PC-3 (cell line): Measurements from ENCODE around the gene CNR2. TPM values are rescaled to one million over a fixed set of nuclear protein-coding genes. Genes with fewer than 3 reads are reported as not detected.

Experiments used
- ATAC-seq: fragments of 200-7000 bp; cut with Tn5 transposase; 2 replicates; pipeline ENCODE4 v1.9.1; 2020; ENCODE audit warnings: mild to moderate bottlenecking, moderate library complexity
- BruUV-seq: library from RNA; stranded (reverse); fragments of 400-500 nt; replicated peaks from 2 replicates; lab custom pipeline; 2021; lab: Mats Ljungman, UMichigan
- CTCF ChIA-PET: fragments of 300-600 bp; sonication (Branson Sonifier 250); formaldehyde crosslinking; loops from one replicate; lab custom pipeline; 2022; ENCODE audit warnings: antibody characterized with exemption; lab: Charles Lee
- POLR2A ChIA-PET: fragments of 300-600 bp; sonication (Branson Sonifier 250); formaldehyde crosslinking; loops from one replicate; lab custom pipeline; 2022; ENCODE audit warnings: antibody characterized with exemption; ENCODE audit not compliant: unreplicated experiment; lab: Charles Lee
- DNase-seq: peaks from one replicate; pipeline ENCODE4 v3.0.0-alpha.2; 2015
- H2AFZ ChIP-seq: fragments of 300-600 bp; sonication (generic); 2 replicates; pipeline ENCODE4 v1.6.0; 2016; ENCODE audit warnings: antibody characterized with exemption, low read length
- H3F3A ChIP-seq: fragments of 300-600 bp; sonication (generic); one replicate; pipeline ENCODE4 v1.6.0; 2017; ENCODE audit warnings: antibody characterized with exemption, low read length, control low read depth, mild to moderate bottlenecking; ENCODE audit not compliant: unreplicated experiment
- H3K27ac ChIP-seq: fragments of 300-600 bp; sonication (generic); 2 replicates; pipeline ENCODE4 v1.5.1; 2016; ENCODE audit warnings: mild to moderate bottlenecking, low read length
- H3K27me3 ChIP-seq: fragments of 300-600 bp; sonication (generic); 2 replicates; pipeline ENCODE4 v1.6.1; 2016; ENCODE audit warnings: low read length, mixed read lengths
- H3K36me3 ChIP-seq: fragments of 300-600 bp; sonication (generic); 2 replicates; pipeline ENCODE4 v1.6.1; 2016; ENCODE audit warnings: low read depth, mixed run types, low read length, mixed read lengths
- H3K4me1 ChIP-seq: fragments of 300-600 bp; sonication (generic); 2 replicates; pipeline ENCODE4 v1.5.1; 2016; ENCODE audit warnings: low read length; ENCODE audit not compliant: insufficient read depth
- H3K4me2 ChIP-seq: fragments of 300-600 bp; sonication (generic); 2 replicates; pipeline ENCODE4 v1.6.0; 2016; ENCODE audit warnings: low read length
- H3K4me3 ChIP-seq: fragments of 300-600 bp; sonication (generic); 2 replicates; pipeline ENCODE4 v1.5.1; 2016; ENCODE audit warnings: mild to moderate bottlenecking, low read length, mixed read lengths
- H3K79me2 ChIP-seq: fragments of 300-600 bp; sonication (generic); 2 replicates; pipeline ENCODE4 v1.6.1; 2017; ENCODE audit warnings: low read length, mixed read lengths
- H3K9ac ChIP-seq: fragments of 300-600 bp; sonication (generic); 2 replicates; pipeline ENCODE4 v1.6.0; 2016; ENCODE audit warnings: mild to moderate bottlenecking, low read length
- H3K9me2 ChIP-seq: fragments of 300-600 bp; sonication (generic); replicated peaks from 2 replicates; pipeline ENCODE4 v1.6.1; 2016; ENCODE audit warnings: mixed run types, low read length, mixed read lengths
- H3K9me3 ChIP-seq: fragments of 300-600 bp; sonication (generic); 2 replicates; pipeline ENCODE4 v1.6.1; 2016; ENCODE audit warnings: low read length, mixed read lengths
- H4K20me1 ChIP-seq: fragments of 300-600 bp; sonication (generic); 2 replicates; pipeline ENCODE4 v1.6.1; 2016; ENCODE audit warnings: low read length, mixed read lengths
- CTCF ChIP-seq: fragments of 300-600 bp; sonication (generic); conservative IDR thresholded peaks from 2 replicates; pipeline ENCODE4 v1.5.1; 2017; ENCODE audit warnings: antibody characterized with exemption, low read depth, mild to moderate bottlenecking, low read length
- EZH2 ChIP-seq: fragments of 300-600 bp; sonication (generic); IDR thresholded peaks from one replicate; pipeline ENCODE4 v1.6.1; 2017; ENCODE audit warnings: antibody characterized with exemption, mild to moderate bottlenecking, low read length; ENCODE audit not compliant: unreplicated experiment
- EZH2phosphoT487 ChIP-seq: fragments of 300-600 bp; sonication (generic); IDR thresholded peaks from 2 replicates; pipeline ENCODE4 v1.6.1; 2018; ENCODE audit warnings: mild to moderate bottlenecking, antibody characterized with exemption, low read length, borderline replicate concordance
- intact Hi-C: fragments of 100-400 bp; cut with micrococcal nuclease; formaldehyde crosslinking; loops from 2 replicates; pipeline ENCODE4 v1.9.0; 2023
- total RNA-seq: library from RNA; depleted of rRNA; stranded (reverse); fragments of >200 nt; gene quantifications from 2 replicates; pipeline ENCODE4 v1.2.3, GENCODE V29; 2014

CNR2 gene
- total RNA-seq, 1 experiment from 2014 or later, result not detected

DNA sequence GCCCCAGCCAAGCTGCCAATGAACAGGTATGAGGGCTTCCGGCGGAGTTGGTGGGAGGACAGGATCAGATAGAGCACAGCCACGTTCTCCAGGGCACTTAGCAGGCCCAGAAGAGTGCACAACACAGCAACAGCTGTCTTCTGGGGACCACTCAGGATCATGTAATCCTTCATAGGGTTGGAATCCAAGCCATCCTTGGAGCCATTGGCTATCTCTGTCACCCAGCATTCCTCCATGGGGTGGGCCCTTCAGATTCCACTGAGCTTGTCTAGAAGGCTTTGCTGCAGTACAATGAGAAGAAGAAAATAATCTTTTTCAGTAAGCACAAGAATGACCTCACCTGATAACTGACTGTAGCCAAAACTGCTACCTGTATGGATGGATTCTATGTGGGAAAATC is 37.8 kb downstream of the CNR2 start:
- Histone ChIP-seq H3K9ac (no peak overlapping the region), H3K4me2 (no peak overlapping the region), H3K9me3 (0 out of 2 replicates have a peak, but pooled peaks cover 4% of the 10 kb centered on the region), H3F3A (no peaks in the 10 kb centered on the region), H3K4me3 (no peak overlapping the region), H3K79me2 (no peaks in the 10 kb centered on the region), H3K4me1 (no peaks in the 10 kb centered on the region), H3K27ac (no peak overlapping the region), H2AFZ (no peak overlapping the region), H3K9me2 (no peaks in the 10 kb centered on the region), H3K36me3 (no peaks in the 10 kb centered on the region), H4K20me1 (no peaks in the 10 kb centered on the region), H3K27me3 (no peaks in the 10 kb centered on the region)
- ChIA-PET CTCF (no interaction called here), POLR2A (no interaction called here)
- BruUV-seq, result no TSS peak
- DNase-seq (no peak), ATAC-seq (no peak)
- no peak for TF ChIP-seq EZH2
- TF ChIP-seq CTCF, result no peak
- TF ChIP-seq EZH2phosphoT487, result no peak
- intact Hi-C loops, result no loop called here

DNA sequence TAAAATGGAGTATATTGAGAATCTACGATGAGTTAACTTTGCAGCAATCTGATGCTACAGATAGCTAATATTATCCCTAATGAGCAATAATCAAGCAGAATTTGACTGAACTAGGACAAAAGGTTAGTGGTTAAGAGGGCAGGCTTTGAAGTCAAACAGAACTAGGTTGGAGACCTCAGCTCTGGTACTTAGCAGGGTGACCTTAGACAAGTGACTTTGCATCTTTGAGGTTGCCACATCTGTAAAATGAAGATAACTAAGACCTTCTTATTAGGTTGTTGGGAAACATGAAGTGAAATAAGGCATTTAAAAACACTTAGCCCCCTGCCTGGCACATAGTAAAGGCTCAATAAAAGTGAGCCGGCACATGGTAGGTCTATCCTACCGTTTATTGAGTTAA is 40.7 kb downstream of the CNR2 start:
- ChIA-PET CTCF (no interaction called here), POLR2A (no interaction called here)
- Histone ChIP-seq H3K9me2 (no peaks in the 10 kb centered on the region), H3K4me3 (no peak overlapping the region), H3K36me3 (no peaks in the 10 kb centered on the region), H3K4me1 (peaks cover 6% of the 10 kb centered on the region), H3F3A (no peaks in the 10 kb centered on the region), H4K20me1 (no peaks in the 10 kb centered on the region), H3K4me2 (no peak overlapping the region), H3K27me3 (no peaks in the 10 kb centered on the region), H3K27ac (no peak overlapping the region), H3K9ac (no peak overlapping the region), H3K9me3 (no peaks in the 10 kb centered on the region), H2AFZ (no peak overlapping the region), H3K79me2 (peaks cover 4% of the 10 kb centered on the region)
- no TSS peak for BruUV-seq
- no peak for TF ChIP-seq EZH2phosphoT487
- no peak for TF ChIP-seq CTCF
- no peak for TF ChIP-seq EZH2
- intact Hi-C loops, result no loop called here
- DNase-seq (no peak), ATAC-seq (no peak)

- H4K20me1 ChIP-seq, result no peaks in the 10 kb centered on the region
- no peaks in the 10 kb centered on the region for H3K36me3 ChIP-seq
- H2AFZ ChIP-seq, result peak overlapping the region; percentile 96
- H3K9me3 ChIP-seq, result no peaks in the 10 kb centered on the region
- BruUV-seq, result no TSS peak
- CTCF ChIA-PET, result interaction anchor here (1.0 kb wide), 1 partner anchor 47 kb away, joined by 8 read pairs; no protein-coding TSS in a partner anchor
- peak overlapping the region; percentile 94 for H3K4me2 ChIP-seq
- H3K9ac ChIP-seq, result 0 out of 2 replicates have a peak overlapping the region, but pooled peaks have one; percentile 36
- DNase-seq, result no peak
- no peaks in the 10 kb centered on the region for H3K27me3 ChIP-seq
- peaks cover 16% of the 10 kb centered on the region for H3K79me2 ChIP-seq
- POLR2A ChIA-PET, result no interaction called here
- no peaks in the 10 kb centered on the region for H3F3A ChIP-seq
- H3K9me2 ChIP-seq, result no peaks in the 10 kb centered on the region
- peak overlapping the region; percentile 82; the same call in 1 of the 2 replicates for H3K4me3 ChIP-seq
- intact Hi-C loops, result loop anchor here (5.0 kb wide), 2 partner anchors 42 to 98 kb away; partner anchors contain the start of gene HMGCL
- ATAC-seq, result no peak
- H3K4me1 ChIP-seq, result peaks cover 35% of the 10 kb centered on the region
- no peak overlapping the region for H3K27ac ChIP-seq
- TF ChIP-seq EZH2 (no peak), EZH2phosphoT487 (no peak), CTCF (no peak)
Measured at GRCh38 chr1:23869051-23869450, 44.1 kb downstream of the CNR2 start.
